Activated CD4-positive, alpha-beta T cell treated with anti-CD3 and anti-CD28 coated beads, Interleukin-2, amount 10 ng/mL, durations not matched to agents 24 days and 14 days (primary cell): ENCODE data around the gene ZFYVE21. TPM values are rescaled to one million over a fixed set of nuclear protein-coding genes. Genes with fewer than 3 reads are reported as not detected.
"Not testable (repeated sequence)": the region's sequence is repeated elsewhere in the genome, so short reads cannot be mapped to it uniquely, and the experiment has no call there.

ENCODE experiments used
- DNase-seq: peaks from one replicate; pipeline ENCODE4 v3.0.0; 2022
- H3K27ac Mint-ChIP-seq: one replicate; pipeline ENCODE4 v1.8.0; 2022; ENCODE audit warnings: mild to moderate bottlenecking, mixed read lengths
- H3K27me3 Mint-ChIP-seq: one replicate; pipeline ENCODE4 v1.8.0; 2022; ENCODE audit warnings: mixed read lengths
- H3K36me3 Mint-ChIP-seq: one replicate; pipeline ENCODE4 v1.8.0; 2022; ENCODE audit warnings: low read depth, mild to moderate bottlenecking, mixed read lengths
- H3K4me1 Mint-ChIP-seq: one replicate; pipeline ENCODE4 v1.8.0; 2021; ENCODE audit warnings: mixed read lengths
- H3K4me3 Mint-ChIP-seq: one replicate; pipeline ENCODE4 v1.8.0; 2022; ENCODE audit warnings: mild to moderate bottlenecking, moderate library complexity, mixed read lengths
- H3K9me3 Mint-ChIP-seq: one replicate; pipeline ENCODE4 v1.8.0; 2021; ENCODE audit warnings: mixed read lengths
- intact Hi-C: fragments of 100-400 bp; cut with micrococcal nuclease; formaldehyde crosslinking; loops from one replicate; pipeline ENCODE4 v1.15.1; 2023
- total RNA-seq: library from RNA; stranded (reverse); gene quantifications from 2 replicates; pipeline ENCODE4 v1.2.3, GENCODE V29; 2022

The ZFYVE21 gene
- total RNA-seq, 1 donor from 2014 or later: 23.9 TPM

DNA sequence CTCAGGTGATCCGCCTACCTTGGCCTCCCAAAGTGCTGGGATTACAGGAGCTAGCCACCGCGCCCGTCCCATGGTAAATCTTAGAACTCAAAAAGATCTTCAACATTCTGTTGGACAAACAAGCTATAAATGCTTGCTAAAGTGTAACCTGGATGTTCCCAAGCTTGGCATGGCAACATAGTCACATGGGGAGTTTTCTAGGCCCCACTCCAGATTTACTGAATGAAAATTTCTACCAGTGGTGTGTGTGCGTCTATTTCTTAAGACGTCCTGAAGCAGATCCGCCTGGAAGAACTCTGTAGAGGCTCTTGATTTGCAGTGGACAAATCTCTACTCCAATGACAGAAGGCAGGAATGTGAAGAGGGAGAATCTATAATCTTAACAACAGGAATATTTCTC, 59.9 kb downstream of the ZFYVE21 start:
- intact Hi-C loops: no loop called here
- Mint-ChIP-seq H3K4me3 (no peak overlapping the region), H3K9me3 (peaks cover 3% of the 10 kb centered on the region), H3K27me3 (no peaks in the 10 kb centered on the region), H3K36me3 (peaks cover 2% of the 10 kb centered on the region), H3K4me1 (no peaks in the 10 kb centered on the region), H3K27ac (no peak overlapping the region)
- no peak for DNase-seq

DNA sequence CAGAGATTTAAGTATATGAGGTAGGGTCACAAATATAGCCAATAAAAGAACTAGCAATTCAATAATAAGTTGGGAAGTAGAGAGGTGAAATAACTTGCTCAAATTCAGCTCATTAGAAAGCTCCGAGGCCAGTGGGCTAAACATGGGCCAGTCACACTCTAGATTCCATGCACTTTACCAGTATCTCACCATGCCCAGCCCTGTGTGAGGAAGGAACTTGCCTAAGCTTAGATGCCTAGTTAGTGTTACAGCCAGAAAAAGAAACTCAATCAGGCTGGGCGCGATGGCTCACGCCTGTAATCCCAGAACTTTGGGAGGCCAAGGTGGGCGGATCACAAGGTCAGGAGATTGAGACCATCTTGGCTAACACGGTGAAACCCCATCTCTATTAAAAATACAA, 60.7 kb downstream of the ZFYVE21 start:
- H3K4me3 Mint-ChIP-seq, DNase-seq, H3K9me3 Mint-ChIP-seq, H3K36me3 Mint-ChIP-seq, H3K27me3 Mint-ChIP-seq, H3K27ac Mint-ChIP-seq, intact Hi-C loops, H3K4me1 Mint-ChIP-seq: not testable (repeated sequence)

- no peak overlapping the region for H3K27ac Mint-ChIP-seq
- no peaks in the 10 kb centered on the region for H3K9me3 Mint-ChIP-seq
- H3K4me3 Mint-ChIP-seq: no peak overlapping the region
- no peaks in the 10 kb centered on the region for H3K4me1 Mint-ChIP-seq
- no peak for DNase-seq
- no peaks in the 10 kb centered on the region for H3K36me3 Mint-ChIP-seq
- H3K27me3 Mint-ChIP-seq: no peaks in the 10 kb centered on the region
- intact Hi-C loops: no loop called here
These were observed 66.8 kb downstream of the ZFYVE21 start for GRCh38 chr14:103782376-103782775.

Other genes starting within 250 kb of the ZFYVE21 start
- gene CKB, start 193.0 kb upstream of the ZFYVE21 start, total RNA-seq: 14.2 and 21.1 TPM in 2 replicates
- gene TRMT61A, start 186.6 kb upstream of the ZFYVE21 start, total RNA-seq: 22.7 and 23.6 TPM in 2 replicates
- gene BAG5, start 153.2 kb upstream of the ZFYVE21 start, total RNA-seq: 32.1 and 33.9 TPM in 2 replicates
- gene COA8, start 152.8 kb upstream of the ZFYVE21 start, total RNA-seq: 38.4 and 41.2 TPM in 2 replicates
- gene KLC1, start 86.6 kb upstream of the ZFYVE21 start, total RNA-seq: 132 and 155 TPM in 2 replicates
- gene XRCC3, start 359 bp upstream of the ZFYVE21 start, total RNA-seq: 70.3 and 75.8 TPM in 2 replicates
- gene PPP1R13B, start 131.8 kb downstream of the ZFYVE21 start, total RNA-seq: 8.6 and 8.8 TPM in 2 replicates
- 0.12 and 0.19 TPM in 2 replicates for gene TDRD9, start 212.6 kb downstream of the ZFYVE21 start, total RNA-seq
- gene RD3L, start 226.7 kb downstream of the ZFYVE21 start, total RNA-seq: not detected in 2 replicates